Keratinocyte (primary cell): ENCODE data around the gene MYRFL. TPM values are rescaled to one million over a fixed set of nuclear protein-coding genes. Genes with fewer than 3 reads are reported as not detected.

ENCODE experiments used
- DNase-seq: peaks from one replicate; pipeline ENCODE4 v3.0.0-alpha.2; 2011; ENCODE audit warnings: low read depth, missing footprints, low spot score
- FAIRE-seq: peaks from 2 replicates; lab custom pipeline; 2011; peaks lifted over from hg19 to GRCh38; lab: Jason Lieb, UNC
- H2AFZ ChIP-seq: 2 replicates; pipeline ENCODE4 v1.6.0; 2012; ENCODE audit warnings: low read length, control low read depth, inconsistent platforms; ENCODE audit not compliant: control insufficient read depth
- H3K27ac ChIP-seq: 2 replicates; pipeline ENCODE4 v1.5.1; 2011; ENCODE audit warnings: low read length; ENCODE audit not compliant: control insufficient read depth, insufficient read depth
- H3K27me3 ChIP-seq: 3 replicates; pipeline ENCODE4 v1.6.0; 2011; ENCODE audit warnings: low read length; ENCODE audit not compliant: control insufficient read depth, insufficient read depth; ENCODE audit errors: extremely low read depth
- H3K36me3 ChIP-seq, 2 experiments: 2 replicates in 1 of 2; 3 replicates in 1 of 2; pipeline ENCODE4 v1.5.1; 2011; ENCODE audit warnings: low read length in 2 of 2, mild to moderate bottlenecking in 1 of 2; ENCODE audit not compliant: control insufficient read depth in 2 of 2, insufficient read depth in 2 of 2; ENCODE audit errors: extremely low read depth in 1 of 2
- H3K4me1 ChIP-seq: 3 replicates; pipeline ENCODE4 v1.5.1; 2011; ENCODE audit warnings: low read length; ENCODE audit not compliant: control insufficient read depth, insufficient read depth; ENCODE audit errors: extremely low read depth
- H3K4me2 ChIP-seq: 3 replicates; pipeline ENCODE4 v1.6.0; 2011; ENCODE audit warnings: low read depth, low read length; ENCODE audit not compliant: control insufficient read depth, insufficient read depth; ENCODE audit errors: extremely low read depth
- H3K4me3 ChIP-seq, 3 experiments: fragments of 200-600 bp in 1 of 3; sonication (generic) in 1 of 3; 2 replicates in 2 of 3; 3 replicates in 1 of 3; pipeline ENCODE4 v1.5.1; 2011 to 2016; ENCODE audit warnings: low read length in 3 of 3, mild to moderate bottlenecking in 3 of 3, control low read depth in 2 of 3, inconsistent platforms in 1 of 3, low read depth in 1 of 3, mixed read lengths in 1 of 3, mixed run types in 1 of 3, moderate library complexity in 1 of 3; ENCODE audit not compliant: control insufficient read depth in 2 of 3, insufficient read depth in 2 of 3; ENCODE audit errors: extremely low read depth in 1 of 3
- H3K79me2 ChIP-seq: 2 replicates; pipeline ENCODE4 v1.6.0; 2012; ENCODE audit warnings: low read length; ENCODE audit not compliant: control insufficient read depth, insufficient read depth
- H3K9ac ChIP-seq: 3 replicates; pipeline ENCODE4 v1.6.0; 2011; ENCODE audit warnings: low read length; ENCODE audit not compliant: control insufficient read depth, insufficient read depth; ENCODE audit errors: extremely low read depth
- H3K9me1 ChIP-seq: 3 replicates; pipeline ENCODE4 v1.6.0; 2011; ENCODE audit warnings: low read length; ENCODE audit not compliant: control insufficient read depth, insufficient read depth; ENCODE audit errors: extremely low read depth
- H3K9me3 ChIP-seq: 2 replicates; pipeline ENCODE4 v1.5.1; 2012; ENCODE audit warnings: low read depth, low read length; ENCODE audit not compliant: control insufficient read depth
- H4K20me1 ChIP-seq: 3 replicates; pipeline ENCODE4 v1.6.0; 2011; ENCODE audit warnings: low read length; ENCODE audit not compliant: control insufficient read depth, insufficient read depth; ENCODE audit errors: extremely low read depth
- CTCF ChIP-seq, 3 experiments: IDR thresholded peaks in 1 of 3; conservative IDR thresholded peaks in 1 of 3; optimal IDR thresholded peaks in 1 of 3; 2 replicates in 2 of 3; 3 replicates in 1 of 3; pipeline versions ENCODE3 to v1.5.1; 2011; ENCODE audit warnings: low read length in 3 of 3, mild to moderate bottlenecking in 3 of 3, moderate library complexity in 2 of 3, control low read depth in 1 of 3, inconsistent platforms in 1 of 3; ENCODE audit not compliant: insufficient read depth in 2 of 3; ENCODE audit errors: extremely low read depth in 1 of 3
- EZH2 ChIP-seq: IDR thresholded peaks from one replicate; pipeline ENCODE4 v1.6.1; 2012; ENCODE audit warnings: inconsistent platforms, mild to moderate bottlenecking, low read length, moderate library complexity
- dilution Hi-C: fragments of 300-500 bp; cut with MboI; formaldehyde crosslinking; loops from one replicate; pipeline ENCODE4 v1.7.0; 2020; ENCODE audit warnings: low sequenced_read_pairs; ENCODE audit not compliant: extremely low pct_ligation_motif_present
- polyA plus RNA-seq, 5 experiments: library from polyadenylated mRNA; depleted of rRNA in 3 of 5; stranded (reverse) in 3 of 5; stranded (forward) in 1 of 5; unstranded in 1 of 5; fragments of >200 nt; gene quantifications; 1 replicate in 1 of 5; 2 replicates in 3 of 5; 3 replicates in 1 of 5; pipeline versions ENCODE4 v1.2.1 to v1.2.3, GENCODE V29; 2011 to 2012; ENCODE audit warnings: missing spikeins in 2 of 5, low read depth in 1 of 5, low replicate concordance in 1 of 5

The MYRFL gene
- polyA plus RNA-seq, 1 donor (not counting 4 experiments of a cell fraction or from before 2014, with no cell fraction given), result 0.39 TPM

- Histone ChIP-seq H3K9ac (no peak overlapping the region), H3K9me3 (no peaks in the 10 kb centered on the region), H3K4me1 (peaks cover 21% of the 10 kb centered on the region), H3K79me2 (no peaks in the 10 kb centered on the region), H3K4me3 (no peak overlapping the region), H3K27ac (no peak overlapping the region), H3K9me1 (no peaks in the 10 kb centered on the region), H2AFZ (no peak overlapping the region), H3K36me3 (no peaks in the 10 kb centered on the region), H3K27me3 (no peaks in the 10 kb centered on the region), H3K4me2 (no peak overlapping the region), H4K20me1 (no peaks in the 10 kb centered on the region)
- DNase-seq, result no peak
- FAIRE-seq, result no peak
- TF ChIP-seq CTCF (optimal IDR thresholded peaks at IDR 0.05 in 1 of 3, IDR thresholded peaks at IDR 0.05 in 1 of 3, conservative IDR thresholded peaks at IDR 0.05 in 1 of 3; ENCODE audit: extremely low read depth in 1 of 3, insufficient read depth in 2 of 3, low read length in 3 of 3), result no peak
- TF ChIP-seq EZH2, result no peak
- dilution Hi-C loops, result no loop called here
Measured at GRCh38 chr12:69986114-69986513, 161.1 kb downstream of the MYRFL start.

- no peaks in the 10 kb centered on the region for H3K36me3 ChIP-seq
- no peak overlapping the region for H3K4me3 ChIP-seq
- H3K4me2 ChIP-seq, result peak overlapping the region; percentile 79
- dilution Hi-C loops, result no loop called here
- H2AFZ ChIP-seq, result peak overlapping the region; percentile 89
- no peaks in the 10 kb centered on the region for H3K79me2 ChIP-seq
- H3K9me1 ChIP-seq, result no peaks in the 10 kb centered on the region
- H3K9me3 ChIP-seq, result no peaks in the 10 kb centered on the region
- no peaks in the 10 kb centered on the region for H3K27me3 ChIP-seq
- H4K20me1 ChIP-seq, result no peaks in the 10 kb centered on the region
- H3K27ac ChIP-seq, result peak overlapping the region; percentile 88
- H3K4me1 ChIP-seq, result peaks cover 21% of the 10 kb centered on the region
- H3K9ac ChIP-seq, result peak overlapping the region; percentile 36
- FAIRE-seq, result peak; percentile 99
- TF ChIP-seq EZH2 (no peak), CTCF (optimal IDR thresholded peaks at IDR 0.05 in 1 of 3, IDR thresholded peaks at IDR 0.05 in 1 of 3, conservative IDR thresholded peaks at IDR 0.05 in 1 of 3; ENCODE audit: extremely low read depth in 1 of 3, insufficient read depth in 2 of 3, low read length in 3 of 3) (no peak)
- DNase-seq, result peak; percentile 87
Measured at GRCh38 chr12:69987579-69988091, 162.6 kb downstream of the MYRFL start.
